GM12891 (cell line): ENCODE results near the gene PHEX.

Experiments used
- POLR2A ChIP-seq: IDR thresholded peaks from 2 replicates; pipeline ENCODE4 v1.6.1; 2011; ENCODE audit warnings: low read depth, low read length, control low read depth
- POLR2AphosphoS5 ChIP-seq: IDR thresholded peaks from 2 replicates; pipeline ENCODE4 v1.6.1; 2011; ENCODE audit warnings: low read depth, low read length, control low read depth

DNA sequence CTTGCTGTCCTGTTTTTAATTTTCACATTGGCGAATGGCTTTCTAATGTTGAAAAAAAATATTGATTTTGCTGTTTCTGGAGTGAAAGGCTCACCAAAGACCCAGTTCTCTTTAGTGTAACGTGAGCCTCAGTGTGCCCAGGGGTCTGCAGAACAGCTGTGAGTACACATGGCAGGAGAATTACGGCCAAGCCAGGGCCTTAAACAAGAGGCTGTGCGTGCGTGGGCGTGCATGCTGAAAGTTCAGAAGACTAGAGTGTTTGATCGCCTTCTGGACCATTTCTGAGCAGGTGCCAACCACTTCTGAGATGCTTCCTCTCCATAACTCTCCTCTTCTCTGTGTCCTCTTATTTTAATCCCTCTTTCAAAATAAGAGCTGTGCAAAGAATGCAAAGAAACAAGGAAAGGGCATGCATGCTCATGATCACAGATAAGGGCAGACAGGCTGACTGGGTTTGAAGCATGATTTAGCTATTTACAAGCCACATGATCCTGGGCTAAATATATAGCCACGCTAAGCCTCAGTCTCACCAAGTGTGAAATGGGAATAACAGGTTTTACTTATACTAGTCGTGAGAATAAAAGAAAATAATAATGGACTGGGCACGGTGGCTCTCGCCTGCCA, 9.9 kb downstream of the PHEX start:
- no peak for TF ChIP-seq POLR2A
- no peak for TF ChIP-seq POLR2AphosphoS5
